Smooth muscle cell (in vitro differentiated cells): Measurements from ENCODE around the gene LILRA1. TPM values are rescaled to one million over a fixed set of nuclear protein-coding genes. Genes with fewer than 3 reads are reported as not detected.

Experiments used
- DNase-seq: peaks from one replicate; lab custom pipeline; 2025; ENCODE audit not compliant: unreplicated experiment; lab: John Stamatoyannopoulos, UW
- H2AFZ ChIP-seq: fragments of 200-600 bp; sonication (generic); 2 replicates; pipeline ENCODE4 v1.6.0; 2016; ENCODE audit warnings: antibody characterized with exemption, low read depth, mild to moderate bottlenecking
- H3F3A ChIP-seq: fragments of 200-600 bp; sonication (generic); 2 replicates; pipeline ENCODE4 v1.6.0; 2017; ENCODE audit warnings: antibody characterized with exemption, low read depth
- H3K27ac ChIP-seq: fragments of 200-600 bp; sonication (generic); 2 replicates; pipeline ENCODE4 v1.5.1; 2016; ENCODE audit warnings: low read depth, mild to moderate bottlenecking
- H3K27me3 ChIP-seq: fragments of 200-600 bp; sonication (generic); 2 replicates; pipeline ENCODE4 v1.6.1; 2016; ENCODE audit warnings: low read depth, mild to moderate bottlenecking
- H3K36me3 ChIP-seq: fragments of 200-600 bp; sonication (generic); 2 replicates; pipeline ENCODE4 v1.5.1; 2016; ENCODE audit warnings: low read depth
- H3K4me1 ChIP-seq: fragments of 200-600 bp; sonication (generic); 2 replicates; pipeline ENCODE4 v1.5.1; 2016; ENCODE audit warnings: low read depth
- H3K4me2 ChIP-seq: fragments of 200-600 bp; sonication (generic); 2 replicates; pipeline ENCODE4 v1.6.0; 2016; ENCODE audit warnings: mild to moderate bottlenecking
- H3K4me3 ChIP-seq: fragments of 200-600 bp; sonication (generic); 2 replicates; pipeline ENCODE4 v1.5.1; 2016; ENCODE audit warnings: mild to moderate bottlenecking
- H3K79me2 ChIP-seq: fragments of 200-600 bp; sonication (generic); 2 replicates; pipeline ENCODE4 v1.6.0; 2016; ENCODE audit warnings: low read depth, mild to moderate bottlenecking
- H3K9ac ChIP-seq: fragments of 200-600 bp; sonication (generic); 2 replicates; pipeline ENCODE4 v1.6.0; 2016; ENCODE audit warnings: low read depth
- H3K9me3 ChIP-seq: fragments of 200-600 bp; sonication (generic); replicated peaks from 2 replicates; pipeline ENCODE4 v1.5.1; 2016; ENCODE audit warnings: low read depth
- H4K20me1 ChIP-seq: fragments of 200-600 bp; sonication (generic); 2 replicates; pipeline ENCODE4 v1.6.0; 2016; ENCODE audit warnings: low read depth
- CTCF ChIP-seq: fragments of 200-600 bp; sonication (generic); IDR thresholded peaks from 2 replicates; pipeline ENCODE4 v1.5.1; 2017; ENCODE audit warnings: borderline replicate concordance, mild to moderate bottlenecking, antibody characterized with exemption; ENCODE audit not compliant: insufficient read depth, poor library complexity, severe bottlenecking
- WGBS: methylation state at CpG from one replicate; pipeline ENCODE4 v1.1.7; 2016; ENCODE audit warnings: low lambda C conversion rate; 5-methylcytosine and 5-hydroxymethylcytosine counted together
- polyA plus RNA-seq: library from polyadenylated mRNA; unstranded; fragments of >200 nt; fragmentation: Nextera tagmentation; extraction: Ambion mirVana; gene quantifications from 2 replicates; pipeline ENCODE4 v1.2.1, GENCODE V29; 2016
- total RNA-seq: library from RNA; depleted of rRNA; stranded (reverse); fragments of >200 nt; gene quantifications from 2 replicates; pipeline ENCODE4 v1.2.3, GENCODE V29; 2014

The LILRA1 gene
- total and polyA plus RNA-seq, 2 experiments from 2014 or later, result not detected

DNA sequence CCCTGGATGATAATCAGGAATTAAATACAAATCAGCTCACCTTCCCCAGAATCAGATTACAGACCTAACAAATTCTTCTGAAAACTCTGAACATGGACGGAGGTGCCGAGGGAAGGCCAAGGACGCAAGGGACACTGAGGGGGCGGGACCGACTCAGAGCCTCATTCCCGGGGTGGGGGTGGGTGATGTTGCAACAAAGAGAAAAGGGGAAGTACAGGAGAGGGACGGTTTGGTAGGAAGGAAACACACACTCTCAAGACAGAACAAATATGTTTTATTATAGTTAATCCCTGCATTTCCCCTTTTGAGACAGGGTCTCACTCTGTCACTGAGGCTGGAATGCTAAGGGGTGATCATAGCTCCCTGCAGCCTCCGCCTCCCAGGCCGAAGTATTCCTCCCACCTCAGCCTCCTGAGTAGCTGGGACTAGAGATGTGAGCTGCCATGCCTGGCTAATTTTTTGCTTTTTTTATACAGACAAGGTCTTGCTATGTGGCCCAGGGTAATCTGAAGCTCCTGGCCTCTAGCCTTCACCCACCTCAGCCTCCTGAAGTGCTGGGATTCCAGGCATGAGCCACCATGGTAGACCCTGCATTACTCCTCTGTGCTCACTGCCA is 20.6 kb upstream of the LILRA1 start:
- Histone ChIP-seq H3K27ac (no peak overlapping the region), H3K27me3 (no peaks in the 10 kb centered on the region), H2AFZ (no peak overlapping the region), H4K20me1 (no peaks in the 10 kb centered on the region), H3K4me2 (no peak overlapping the region), H3K4me1 (no peaks in the 10 kb centered on the region), H3K4me3 (no peak overlapping the region), H3K9me3 (no peaks in the 10 kb centered on the region), H3F3A (no peaks in the 10 kb centered on the region), H3K79me2 (no peaks in the 10 kb centered on the region), H3K9ac (no peak overlapping the region), H3K36me3 (no peaks in the 10 kb centered on the region)
- no peak for DNase-seq
- TF ChIP-seq CTCF, result no peak
- 80% methylated on average over 9 of the region's 9 CpGs for WGBS

GRCh38 chr19:54573330-54573872 is 20.0 kb upstream of the LILRA1 start, which contains the start of gene LILRA2:
TSS of gene LILRA2 (plus strand) at chr19:54573790. CDS start at chr19:54573879, 89 bp downstream.
- Histone ChIP-seq H3K4me2 (no peak within 1 kb of the TSS), H3F3A (no peaks in the 10 kb centered on the region), H2AFZ (no peak within 1 kb of the TSS), H3K9ac (no peak within 1 kb of the TSS), H4K20me1 (no peaks in the 10 kb centered on the region), H3K79me2 (no peaks in the 10 kb centered on the region), H3K4me3 (no peak within 1 kb of the TSS), H3K27ac (no peak within 1 kb of the TSS), H3K4me1 (no peaks in the 10 kb centered on the region), H3K9me3 (no peaks in the 10 kb centered on the region), H3K36me3 (no peaks in the 10 kb centered on the region), H3K27me3 (no peaks in the 10 kb centered on the region)
- TF ChIP-seq CTCF, result no peak
- DNase-seq, result no peak
- WGBS, result 58% methylated on average over 10 of the region's 10 CpGs

GRCh38 chr19:54574051-54574450 is 19.4 kb upstream of the LILRA1 start:
- 50% methylated on average over 4 of the region's 4 CpGs for WGBS

More at GRCh38 chr19:54574051-54574450, 19.4 kb upstream of the LILRA1 start:
- H3K4me1 ChIP-seq, result no peaks in the 10 kb centered on the region
- no peak overlapping the region for H3K9ac ChIP-seq
- H3K36me3 ChIP-seq, result no peaks in the 10 kb centered on the region
- H3F3A ChIP-seq, result no peaks in the 10 kb centered on the region
- H3K4me2 ChIP-seq, result no peak overlapping the region
- no peak for DNase-seq
- no peak overlapping the region for H2AFZ ChIP-seq
- H4K20me1 ChIP-seq, result no peaks in the 10 kb centered on the region
- no peaks in the 10 kb centered on the region for H3K9me3 ChIP-seq
- no peaks in the 10 kb centered on the region for H3K27me3 ChIP-seq
- H3K4me3 ChIP-seq, result no peak overlapping the region
- no peak overlapping the region for H3K27ac ChIP-seq
- H3K79me2 ChIP-seq, result no peaks in the 10 kb centered on the region
- TF ChIP-seq CTCF, result no peak
